ENCODE results near the gene UBE2E2.
A peak's percentile ranks its signal among the peaks of the same experiment; 100 is the strongest.

UBE2E2 gene

DNA sequence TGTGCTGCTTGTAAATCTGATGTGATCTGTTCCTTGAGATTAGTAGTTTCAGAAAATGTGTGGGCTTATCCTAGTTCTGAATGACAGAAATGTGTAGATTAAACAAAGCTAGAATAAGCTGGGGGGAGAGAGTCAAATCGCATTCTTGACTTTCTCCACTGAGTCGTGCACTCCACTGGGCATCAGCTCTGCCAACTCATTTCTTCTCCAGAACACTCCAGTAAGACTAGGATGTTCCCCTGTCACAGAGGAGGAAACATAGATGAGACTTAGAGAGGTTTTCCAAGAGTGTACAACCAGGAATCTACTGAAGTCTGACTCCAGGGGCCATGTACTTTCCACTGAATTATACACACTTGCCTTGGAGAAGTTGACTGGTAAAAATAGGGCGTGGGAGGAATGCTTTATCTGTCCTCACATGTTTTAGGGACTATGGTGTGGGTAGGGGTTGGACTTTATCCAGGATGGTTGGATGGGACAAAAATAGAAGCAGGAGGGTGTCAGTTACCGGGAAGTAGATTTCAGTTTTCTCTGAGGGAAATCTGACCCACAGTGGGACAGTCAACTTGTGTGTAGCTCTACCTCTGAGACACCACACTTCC lies 298.2 kb downstream of the UBE2E2 start:
- peak; percentile 16 for DNase-seq (ENCODE audit: low read depth)
- H3K4me3 ChIP-seq (ENCODE audit: low read depth, low read length): no peak overlapping the region
- TF ChIP-seq, protein P1, sequence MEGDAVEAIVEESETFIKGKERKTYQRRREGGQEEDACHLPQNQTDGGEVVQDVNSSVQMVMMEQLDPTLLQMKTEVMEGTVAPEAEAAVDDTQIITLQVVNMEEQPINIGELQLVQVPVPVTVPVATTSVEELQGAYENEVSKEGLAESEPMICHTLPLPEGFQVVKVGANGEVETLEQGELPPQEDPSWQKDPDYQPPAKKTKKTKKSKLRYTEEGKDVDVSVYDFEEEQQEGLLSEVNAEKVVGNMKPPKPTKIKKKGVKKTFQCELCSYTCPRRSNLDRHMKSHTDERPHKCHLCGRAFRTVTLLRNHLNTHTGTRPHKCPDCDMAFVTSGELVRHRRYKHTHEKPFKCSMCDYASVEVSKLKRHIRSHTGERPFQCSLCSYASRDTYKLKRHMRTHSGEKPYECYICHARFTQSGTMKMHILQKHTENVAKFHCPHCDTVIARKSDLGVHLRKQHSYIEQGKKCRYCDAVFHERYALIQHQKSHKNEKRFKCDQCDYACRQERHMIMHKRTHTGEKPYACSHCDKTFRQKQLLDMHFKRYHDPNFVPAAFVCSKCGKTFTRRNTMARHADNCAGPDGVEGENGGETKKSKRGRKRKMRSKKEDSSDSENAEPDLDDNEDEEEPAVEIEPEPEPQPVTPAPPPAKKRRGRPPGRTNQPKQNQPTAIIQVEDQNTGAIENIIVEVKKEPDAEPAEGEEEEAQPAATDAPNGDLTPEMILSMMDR (conservative IDR thresholded peaks at IDR 0.05; ENCODE audit: low read depth, low read length): no peak

DNA sequence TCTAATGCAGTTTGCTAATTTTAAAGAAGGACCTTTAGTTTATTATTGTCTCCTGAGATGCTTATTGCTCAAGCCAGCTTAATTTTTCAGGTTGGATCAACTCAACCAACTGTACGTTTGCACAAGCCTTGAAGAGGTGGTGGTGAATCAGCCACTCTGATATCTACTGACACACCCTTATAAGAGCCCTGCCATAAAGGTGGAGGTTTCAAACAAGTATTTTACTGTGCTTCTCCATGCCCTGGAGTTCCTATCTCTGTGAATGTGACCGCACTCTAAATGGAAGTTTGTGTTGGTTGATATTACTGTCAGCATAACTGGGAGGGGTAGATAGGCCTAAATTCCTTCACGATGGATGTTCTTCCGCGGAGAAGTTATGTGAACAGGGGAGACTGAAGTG lies 305.3 kb downstream of the UBE2E2 start:
- no peak overlapping the region for H3K4me3 ChIP-seq (ENCODE audit: low read depth, low read length)
- no peak for DNase-seq (ENCODE audit: low read depth)
- TF ChIP-seq, protein P1 (conservative IDR thresholded peaks at IDR 0.05; ENCODE audit: low read depth, low read length): no peak

DNA sequence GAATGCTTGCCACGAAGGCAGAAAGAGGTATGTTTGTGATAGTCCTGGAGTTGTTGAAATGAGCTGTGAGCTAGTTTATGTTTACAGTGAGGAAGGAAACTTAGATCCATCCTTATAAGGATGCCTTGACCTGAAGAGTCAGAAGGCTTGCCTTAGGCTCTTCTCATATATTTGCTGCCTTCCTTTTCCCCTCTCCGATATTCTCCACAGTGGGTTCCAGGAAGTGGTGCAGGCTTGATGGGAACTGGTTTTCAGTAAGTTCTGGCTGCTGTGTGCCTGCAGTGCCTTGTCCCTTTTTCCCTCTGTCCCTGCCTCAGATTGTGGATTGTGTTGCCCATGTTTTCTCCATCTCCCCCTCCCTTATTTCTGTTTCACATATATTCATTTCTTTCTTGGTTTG lies 315.3 kb downstream of the UBE2E2 start:
- TF ChIP-seq, protein P1 (conservative IDR thresholded peaks at IDR 0.05; ENCODE audit: low read depth, low read length): no peak
- H3K4me3 ChIP-seq (ENCODE audit: low read depth, low read length): no peak overlapping the region
- DNase-seq (ENCODE audit: low read depth): peak; percentile 27

DNA sequence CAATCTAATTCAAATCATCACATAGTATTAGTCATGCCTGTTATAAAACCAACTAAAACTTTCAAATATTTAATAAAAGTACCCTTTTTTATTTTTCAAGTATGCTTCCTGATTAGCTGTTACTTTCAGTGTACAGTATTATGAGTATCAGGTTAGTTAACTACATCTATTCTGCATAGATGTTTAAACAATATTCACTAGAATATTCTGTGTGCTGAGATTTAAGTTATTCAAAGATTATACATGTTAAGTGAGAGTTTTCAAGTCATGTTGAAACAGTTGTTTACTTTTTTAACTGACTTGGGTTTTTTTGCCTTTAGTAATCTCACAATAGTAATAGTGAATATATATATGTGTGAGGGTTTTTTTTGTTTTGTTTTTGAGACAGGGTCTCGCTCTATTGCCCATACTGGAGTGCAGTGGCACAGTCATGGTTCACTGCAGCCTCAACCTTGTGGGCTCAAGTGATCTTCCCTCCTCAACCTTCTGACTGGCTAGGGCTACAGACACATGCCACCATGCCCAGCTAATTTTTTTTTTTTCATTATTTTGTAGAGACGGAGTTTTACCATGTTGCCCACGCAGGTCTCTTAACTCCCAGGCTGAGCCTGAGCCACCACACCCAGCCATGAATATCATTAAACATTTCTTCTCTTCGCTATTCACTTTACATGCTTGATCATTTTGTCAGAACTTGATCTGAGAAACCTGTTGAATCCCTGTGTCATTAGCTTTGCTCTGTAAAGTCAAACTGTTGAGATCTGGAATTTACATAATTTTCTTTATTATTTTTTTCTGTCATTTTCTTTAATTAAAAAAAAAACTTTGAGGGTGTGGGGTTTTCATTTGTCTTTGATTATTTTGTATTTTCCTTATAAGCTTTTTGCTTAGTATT lies 316.4 kb downstream of the UBE2E2 start:
- TF ChIP-seq, protein P1 (conservative IDR thresholded peaks at IDR 0.05; ENCODE audit: low read depth, low read length): no peak
- no peak overlapping the region for H3K4me3 ChIP-seq (ENCODE audit: low read depth, low read length)
- DNase-seq (ENCODE audit: low read depth): no peak

DNA sequence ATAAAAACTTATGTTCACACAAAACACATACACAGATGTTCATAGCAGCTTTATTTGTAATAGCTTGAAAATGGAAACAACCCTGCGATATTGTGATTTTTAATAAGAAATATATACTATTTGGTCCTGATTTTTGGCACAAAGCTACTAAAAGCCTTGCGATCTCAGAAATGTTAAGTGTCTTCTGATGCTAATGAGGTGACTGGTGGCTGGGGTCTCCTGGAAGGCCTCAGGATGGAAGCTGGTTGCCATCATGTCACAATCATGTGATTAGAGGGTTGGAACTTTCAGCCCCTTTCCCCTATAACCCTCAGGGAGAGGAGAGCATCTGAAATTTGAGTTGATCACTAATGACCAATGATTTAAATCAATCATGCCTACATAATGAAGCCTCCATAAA lies 324.2 kb downstream of the UBE2E2 start:
- TF ChIP-seq, protein P1 (conservative IDR thresholded peaks at IDR 0.05; ENCODE audit: low read depth, low read length): no peak
- DNase-seq (ENCODE audit: low read depth): no peak
- H3K4me3 ChIP-seq (ENCODE audit: low read depth, low read length): no peak overlapping the region

DNA sequence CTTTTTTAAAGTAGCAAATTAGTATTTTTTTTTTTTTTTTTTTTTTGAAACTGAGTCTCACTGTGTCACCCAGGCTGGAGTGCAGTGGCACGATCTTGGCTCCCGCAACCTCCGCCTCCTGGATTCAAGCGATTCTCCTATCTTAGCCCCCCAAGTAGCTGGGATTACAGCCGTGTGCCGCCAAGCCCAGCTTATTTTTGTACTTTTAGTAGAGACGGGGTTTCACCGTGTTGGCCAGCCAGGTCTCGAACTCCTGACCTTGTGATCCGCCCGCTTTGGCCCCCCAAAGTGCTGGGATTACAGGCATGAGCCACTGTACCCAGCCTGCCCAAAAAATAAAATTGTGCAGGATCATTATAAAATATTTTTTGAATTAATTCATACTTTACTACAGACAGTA lies 330.5 kb downstream of the UBE2E2 start:
- TF ChIP-seq, protein P1 (conservative IDR thresholded peaks at IDR 0.05; ENCODE audit: low read depth, low read length): no peak
- DNase-seq (ENCODE audit: low read depth): no peak
- no peak overlapping the region for H3K4me3 ChIP-seq (ENCODE audit: low read depth, low read length)

All from choroid plexus epithelial cell (primary cell).